ENCODE measurements around the gene GSTO2. TPM values are rescaled to one million over a fixed set of nuclear protein-coding genes. Genes with fewer than 3 reads are reported as not detected.
"Not testable (repeated sequence)": the region's sequence is repeated elsewhere in the genome, so short reads cannot be mapped to it uniquely, and the experiment has no call there.

Gene GSTO2
- total RNA-seq, 4 donors from 2014 or later, result 0.71 to 2.3 (median 1.4) TPM; not detected in 1

DNA sequence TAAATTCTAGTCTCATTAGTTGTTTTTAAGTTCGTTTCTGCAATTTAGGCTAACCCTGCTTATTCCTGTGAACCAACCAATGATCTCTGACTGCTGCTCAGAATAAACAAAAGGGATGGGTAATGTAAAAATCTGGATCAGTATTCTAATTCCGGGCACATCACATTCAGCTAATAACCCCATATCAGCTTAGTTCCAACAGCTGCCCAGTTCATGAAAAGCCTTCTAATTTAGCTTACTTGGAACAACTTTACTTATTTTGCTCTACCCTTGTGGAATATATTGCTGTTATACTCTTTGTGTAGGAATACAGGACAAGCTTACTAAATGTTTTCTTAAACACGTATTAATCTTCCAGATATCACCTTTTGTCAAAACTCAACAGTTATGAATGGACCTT is 33.2 kb upstream of the GSTO2 start:
- ATAC-seq, result no peak
- in situ Hi-C loops (cut with MboI; ENCODE audit: low sequenced_read_pairs in 4 of 4), result no loop called here
- DNase-seq, result no peak
- TF ChIP-seq CTCF (IDR thresholded peaks at IDR 0.05 in 4 of 5, conservative IDR thresholded peaks at IDR 0.05 in 1 of 5) (no peak), POLR2A (IDR thresholded peaks at IDR 0.05) (no peak)
- Histone ChIP-seq H3K4me1 (peaks cover 8 to 9% of the 10 kb centered on the region in 2 donors), H3K36me3 (no peaks in the 10 kb centered on the region), H3K4me3 (no peak overlapping the region), H3K9me3 (no peaks in the 10 kb centered on the region), H3K27me3 (no peaks in the 10 kb centered on the region), H3K27ac (no peak overlapping the region)
- intact Hi-C loops (cut with DNase I; ENCODE audit: low total_unique reads), result no loop called here

GRCh38 chr10:104240078-104240477 is 28.9 kb upstream of the GSTO2 start:
- Histone ChIP-seq H3K27ac (no peak overlapping the region), H3K4me1 (no peaks in the 10 kb centered on the region), H3K4me3 (no peak overlapping the region), H3K36me3 (no peaks in the 10 kb centered on the region), H3K27me3 (no peaks in the 10 kb centered on the region), H3K9me3 (no peaks in the 10 kb centered on the region)
- ATAC-seq (no peak), DNase-seq (no peak)
- TF ChIP-seq POLR2A (IDR thresholded peaks at IDR 0.05), result no peak
- TF ChIP-seq CTCF (IDR thresholded peaks at IDR 0.05 in 4 of 5, conservative IDR thresholded peaks at IDR 0.05 in 1 of 5), result no peak
- in situ Hi-C loops (cut with MboI; ENCODE audit: low sequenced_read_pairs in 4 of 4), result no loop called here
- intact Hi-C loops (cut with DNase I; ENCODE audit: low total_unique reads), result no loop called here

- TF ChIP-seq CTCF (IDR thresholded peaks at IDR 0.05 in 4 of 5, conservative IDR thresholded peaks at IDR 0.05 in 1 of 5), result no peak
- TF ChIP-seq POLR2A (IDR thresholded peaks at IDR 0.05), result no peak
- no peak for ATAC-seq
- Histone ChIP-seq H3K36me3 (no peaks in the 10 kb centered on the region), H3K27me3 (peaks cover 0 to 5% (median 0%) of the 10 kb centered on the region in 3 donors), H3K9me3 (no peaks in the 10 kb centered on the region), H3K4me3 (no peak overlapping the region), H3K4me1 (no peaks in the 10 kb centered on the region), H3K27ac (no peak overlapping the region)
- in situ Hi-C loops (cut with MboI; ENCODE audit: low sequenced_read_pairs in 4 of 4) (no loop called here), intact Hi-C loops (cut with DNase I; ENCODE audit: low total_unique reads) (no loop called here)
- no peak for DNase-seq
Measured at GRCh38 chr10:104242545-104242944, 26.4 kb upstream of the GSTO2 start.

GRCh38 chr10:104243009-104243408 is 26.0 kb upstream of the GSTO2 start:
- H3K27ac ChIP-seq; intact Hi-C loops (cut with DNase I; ENCODE audit: low total_unique reads); H3K36me3 ChIP-seq; DNase-seq; H3K27me3 ChIP-seq; H3K4me3 ChIP-seq; ATAC-seq; H3K4me1 ChIP-seq; H3K9me3 ChIP-seq; in situ Hi-C loops (cut with MboI; ENCODE audit: low sequenced_read_pairs in 4 of 4): not testable (repeated sequence)

- TF ChIP-seq POLR2A (IDR thresholded peaks at IDR 0.05) (no peak), CTCF (IDR thresholded peaks at IDR 0.05 in 4 of 5, conservative IDR thresholded peaks at IDR 0.05 in 1 of 5) (no peak)
- no peak overlapping the region for H3K4me3 ChIP-seq
- no peak overlapping the region for H3K27ac ChIP-seq
- peaks cover 0 to 6% (median 0%) of the 10 kb centered on the region in 3 donors for H3K27me3 ChIP-seq
- no peaks in the 10 kb centered on the region for H3K36me3 ChIP-seq
- H3K9me3 ChIP-seq, result no peaks in the 10 kb centered on the region
- H3K4me1 ChIP-seq, result no peaks in the 10 kb centered on the region
- in situ Hi-C loops (cut with MboI; ENCODE audit: low sequenced_read_pairs in 4 of 4) (no loop called here), intact Hi-C loops (cut with DNase I; ENCODE audit: low total_unique reads) (no loop called here)
- ATAC-seq (no peak), DNase-seq (no peak)
Measured at GRCh38 chr10:104243512-104243911, 25.5 kb upstream of the GSTO2 start.

All from gastrocnemius medialis (tissue), 4 donors.